AML-193 (cell line): ENCODE data around the gene LIPT2.
A peak's percentile ranks its signal among the peaks of the same experiment; 100 is the strongest.

Experiments
- DNase-seq, 2 experiments: peaks; one replicate each; lab custom pipeline; 2025; lab: John Stamatoyannopoulos, UW

The LIPT2 gene

DNA sequence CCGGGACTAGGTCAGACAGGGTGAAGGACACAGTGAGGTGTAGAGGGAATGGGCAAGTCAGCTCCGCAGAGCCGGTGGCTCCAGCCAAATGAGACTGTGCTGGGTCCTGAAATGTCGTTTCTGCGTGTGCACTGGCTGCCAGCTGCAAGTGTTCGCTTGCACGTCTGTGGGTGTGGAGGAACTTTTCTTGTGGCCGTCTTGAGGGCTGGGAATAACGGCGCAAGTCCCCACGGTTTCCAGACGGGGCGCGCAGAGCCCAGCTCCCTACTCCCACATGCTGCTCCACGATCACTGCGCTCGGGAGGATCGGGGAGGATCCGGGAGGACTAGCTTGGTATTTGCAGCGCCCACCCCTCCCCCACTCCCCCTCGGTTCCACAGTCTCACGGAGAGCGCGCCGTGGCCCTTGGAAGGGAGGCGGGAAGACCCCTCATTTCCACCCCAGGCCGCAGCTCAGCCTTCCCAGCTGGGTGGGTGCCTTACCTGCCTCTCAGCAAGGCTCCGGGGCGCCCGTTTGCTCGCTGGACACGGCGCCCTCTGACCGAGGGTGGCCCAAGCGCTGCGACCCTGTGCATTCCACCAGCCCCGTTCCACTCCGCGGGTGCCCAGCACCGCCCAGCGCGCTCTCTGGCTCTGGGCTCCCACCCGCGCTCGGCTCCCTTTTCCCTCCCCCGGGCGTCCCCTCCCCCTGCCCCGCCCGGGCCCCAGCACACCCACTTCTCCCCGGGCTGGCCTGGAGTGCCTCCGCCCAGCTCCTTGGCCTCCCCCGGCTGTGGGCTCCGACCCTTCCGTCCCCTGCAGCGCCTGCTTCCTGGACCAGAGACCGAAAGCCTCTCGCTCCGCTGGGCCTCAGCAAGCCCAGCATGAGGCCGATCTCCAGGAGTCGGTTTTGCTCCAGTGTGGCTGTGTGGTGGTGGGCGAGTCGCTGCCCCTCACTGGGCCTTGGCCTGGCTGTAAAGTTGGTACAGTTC is 26.3 kb downstream of the LIPT2 start, which contains the start of gene KCNE3:
Gene KCNE3 (minus strand): TSS at position 634 of the 970 bp plus-strand sequence. CDS start 9,986 bp downstream, outside the sequence.
- DNase-seq, result no peak

DNA sequence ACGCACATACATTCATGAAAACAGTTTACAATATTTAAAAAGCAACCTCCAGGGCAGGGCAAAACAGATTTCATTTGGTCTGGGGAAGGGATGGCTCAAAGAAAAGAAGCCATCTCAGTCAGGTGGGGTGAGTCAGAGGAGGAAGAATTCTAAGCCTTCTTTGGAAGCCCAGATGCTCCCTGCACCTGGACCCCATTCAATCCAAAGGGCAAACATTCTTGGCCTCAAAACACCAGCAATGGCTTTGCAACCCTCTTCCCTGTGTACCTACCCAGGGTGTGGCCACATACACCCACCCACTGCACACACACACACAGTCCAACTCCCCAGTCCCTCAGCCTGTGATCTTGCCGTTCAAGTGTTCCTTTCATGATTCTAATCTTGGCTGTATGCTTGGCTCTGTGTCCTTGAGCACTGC is 28.2 kb downstream of the LIPT2 start:
- no peak for DNase-seq

DNA sequence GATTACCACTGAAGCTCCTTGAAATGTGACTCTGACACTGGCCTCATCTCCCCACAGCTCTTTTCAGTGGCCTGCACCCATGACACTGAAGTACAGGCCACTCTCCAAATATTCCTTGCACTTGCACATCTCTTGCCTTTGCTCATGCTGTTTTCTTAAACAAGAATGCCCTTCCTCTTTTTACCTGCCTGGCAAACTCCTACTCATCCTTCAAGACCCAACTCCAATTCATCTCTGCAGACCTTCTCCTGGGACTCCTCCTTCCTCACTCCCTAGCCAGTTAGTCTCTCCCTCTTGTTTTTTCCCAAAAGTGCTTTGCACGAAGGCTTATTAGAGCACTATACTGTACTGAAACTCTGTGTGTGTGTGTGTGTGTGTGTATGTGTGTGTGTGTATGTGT is 28.8 kb downstream of the LIPT2 start:
- no peak for DNase-seq

DNA sequence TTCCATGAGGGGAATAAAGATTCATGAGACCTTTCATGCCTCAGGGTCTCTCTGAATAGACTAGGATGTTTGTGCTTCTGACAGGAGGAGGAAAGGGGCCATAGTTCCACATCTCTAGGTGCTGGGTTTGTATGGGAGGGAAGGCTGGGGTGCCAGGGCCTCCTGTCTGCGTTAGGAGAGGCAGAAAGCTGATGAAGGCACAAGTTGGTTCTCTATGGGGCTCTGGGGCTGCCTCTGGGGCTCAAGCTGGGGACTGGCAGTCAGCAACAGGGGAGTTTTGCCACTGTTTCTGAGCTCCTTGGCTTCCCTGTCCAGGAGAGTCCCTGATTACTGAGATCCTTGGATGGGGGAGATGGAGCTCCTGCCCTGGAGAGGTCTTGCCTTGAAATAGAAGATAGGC is 30.3 kb downstream of the LIPT2 start:
- DNase-seq, result no peak

DNA sequence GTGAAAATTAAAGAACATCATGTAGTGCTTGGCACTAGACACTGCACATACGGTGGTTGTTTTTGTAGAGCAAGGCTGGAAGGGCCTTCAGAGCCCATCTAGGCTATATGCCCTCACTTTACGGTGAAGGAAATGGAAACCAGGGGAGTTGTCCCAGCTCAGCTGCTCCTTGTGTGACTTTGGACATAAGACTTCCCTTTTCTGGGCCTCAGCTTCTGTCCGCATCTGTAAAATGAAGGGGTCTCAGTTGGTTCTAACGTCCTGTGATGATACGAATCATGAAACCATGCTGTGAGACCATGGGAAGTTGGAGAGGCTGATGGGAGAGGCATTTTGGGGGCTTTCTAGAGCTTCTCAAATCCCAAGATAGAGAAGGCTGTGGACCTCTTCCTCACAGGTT is 30.9 kb downstream of the LIPT2 start:
- peak in 1 of 2 experiments; percentile 11 for DNase-seq

DNA sequence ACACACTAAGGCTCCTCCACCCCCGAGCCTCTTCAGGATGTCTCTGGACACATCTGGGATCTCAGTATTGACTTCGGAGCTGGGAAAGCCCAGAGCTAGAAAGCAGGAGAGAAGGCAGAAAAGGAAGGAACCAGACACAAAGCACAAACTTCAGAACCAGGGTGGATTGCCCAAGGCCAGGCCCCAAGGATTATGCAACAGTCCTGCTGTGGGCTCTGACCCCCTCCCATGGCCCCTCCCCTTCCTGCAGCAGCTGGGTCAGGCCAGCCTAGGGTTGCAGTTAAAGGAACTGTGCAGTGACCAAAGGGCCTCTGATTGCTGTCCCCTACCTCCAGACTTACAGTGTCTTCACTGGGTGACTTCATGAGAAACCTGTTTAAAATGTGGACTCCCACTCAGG is 31.5 kb downstream of the LIPT2 start:
- DNase-seq, result peak; percentile 89 to 90

DNA sequence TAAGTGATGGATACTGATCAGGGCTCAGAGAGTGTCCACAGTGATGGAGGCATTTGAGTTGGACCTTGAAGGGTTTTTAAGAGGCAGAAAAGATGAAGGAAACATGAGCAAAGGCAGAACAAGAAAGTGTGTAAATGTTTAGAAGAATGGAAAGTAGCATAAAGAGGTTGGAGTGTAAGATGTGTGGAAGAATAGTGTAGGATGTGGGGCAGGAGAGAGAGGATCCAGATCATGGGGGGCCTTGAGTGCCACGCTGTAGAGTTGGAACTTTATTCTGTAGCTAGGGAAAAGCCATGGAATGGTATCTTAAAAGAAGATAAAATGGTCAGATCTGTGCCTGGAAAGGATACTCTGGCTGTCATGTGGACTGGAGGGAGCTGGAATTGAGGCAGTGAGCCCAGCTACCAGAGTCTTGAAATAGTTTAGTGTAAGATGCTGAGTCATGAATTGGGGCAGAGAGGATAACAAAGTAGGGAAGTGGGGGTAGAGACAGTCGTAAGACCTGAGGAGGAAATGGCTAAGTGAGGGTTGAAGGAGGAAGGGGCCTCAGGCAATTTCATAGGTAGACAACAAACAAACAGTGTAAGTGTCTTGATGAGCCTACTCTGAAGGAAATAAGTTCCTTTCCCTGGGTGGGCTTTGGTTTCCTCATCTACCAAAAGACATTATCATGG is 32.9 kb downstream of the LIPT2 start:
- peak; percentile 82 to 85 for DNase-seq

DNA sequence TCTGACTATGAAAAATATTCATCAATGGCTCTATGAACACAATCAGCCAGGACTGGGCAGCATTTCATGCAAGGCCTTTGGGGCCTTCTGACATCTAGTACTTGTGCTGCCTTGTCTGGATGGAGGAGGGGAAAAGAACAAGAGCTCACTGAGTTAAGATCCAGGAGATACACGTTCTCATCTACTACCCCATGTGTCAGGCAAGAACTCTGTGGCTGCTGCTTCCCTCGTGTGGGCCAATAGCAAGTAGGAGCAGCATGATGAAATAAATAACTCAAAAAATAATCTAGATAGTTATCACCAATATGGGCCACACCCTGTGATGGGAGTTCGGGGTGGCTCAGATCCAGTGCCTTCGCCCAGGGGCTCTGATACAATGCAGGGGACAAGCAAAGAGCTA is 33.5 kb downstream of the LIPT2 start:
- DNase-seq, result no peak

DNA sequence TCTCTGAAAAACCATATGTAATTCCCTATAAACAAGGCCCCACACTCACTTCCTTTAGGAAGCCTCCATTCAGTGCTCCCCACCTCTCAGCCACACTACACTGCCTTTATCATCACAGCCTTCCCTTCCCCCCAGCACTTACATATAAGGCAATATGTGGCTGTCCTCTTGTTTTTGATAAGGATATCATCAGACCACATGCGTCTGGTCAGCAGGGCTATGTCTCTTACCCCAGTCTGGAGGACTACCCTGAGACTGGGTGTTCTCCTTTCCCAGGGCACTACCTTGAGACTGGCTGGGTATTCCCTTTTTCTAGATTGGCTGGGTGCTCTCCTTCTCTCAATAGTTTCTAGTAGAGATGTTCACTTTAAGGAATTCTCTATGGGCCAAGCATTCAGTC is 33.9 kb downstream of the LIPT2 start:
- no peak for DNase-seq

DNA sequence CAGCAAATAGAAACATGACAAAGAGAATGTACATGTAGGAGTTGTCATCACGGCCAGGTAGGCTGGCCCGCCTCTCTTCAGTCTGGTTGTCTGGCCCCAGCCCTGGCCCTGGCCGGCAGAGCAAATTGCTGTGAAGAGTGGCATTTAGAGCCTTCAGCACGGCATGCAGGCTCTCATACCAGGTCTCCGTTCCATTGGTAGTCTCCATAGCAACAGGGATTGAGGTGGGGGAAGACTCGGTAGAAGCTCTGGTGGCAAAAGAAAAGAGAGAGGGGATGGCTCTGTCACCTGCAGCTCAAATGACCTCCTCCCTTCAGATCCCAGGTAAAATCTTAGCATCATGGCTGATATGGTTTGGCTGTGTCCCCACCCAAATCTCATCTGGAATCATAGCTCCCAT is 36.2 kb downstream of the LIPT2 start:
- no peak for DNase-seq

DNA sequence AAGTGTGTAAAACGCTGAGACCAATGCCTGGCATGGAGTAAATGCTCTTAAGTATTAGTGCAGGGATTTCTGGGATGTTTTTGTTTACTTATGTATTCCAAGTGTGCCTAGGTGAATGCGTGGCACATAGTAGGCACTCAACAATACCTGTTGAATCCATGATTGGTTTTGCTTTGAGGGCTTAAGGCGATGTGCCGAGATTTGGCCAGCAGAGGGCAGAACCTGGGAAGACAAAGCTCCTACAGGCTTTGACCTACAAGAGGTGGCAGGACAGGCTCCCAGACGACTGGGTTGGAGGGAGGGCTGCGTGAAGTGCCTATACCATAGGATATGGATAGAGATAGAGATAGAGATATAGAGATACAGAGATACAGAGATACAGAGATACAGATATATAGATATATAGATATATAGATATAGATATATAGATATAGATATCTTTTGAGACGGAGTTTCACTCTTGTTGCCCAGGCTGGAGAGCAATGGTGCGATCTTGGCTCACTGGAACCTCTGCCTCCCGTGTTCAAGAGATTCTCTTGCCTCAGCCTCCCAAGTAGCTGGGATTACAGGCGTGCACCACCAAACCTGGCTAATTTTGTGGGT is 40.0 kb downstream of the LIPT2 start:
- peak; percentile 51 to 65 for DNase-seq

DNA sequence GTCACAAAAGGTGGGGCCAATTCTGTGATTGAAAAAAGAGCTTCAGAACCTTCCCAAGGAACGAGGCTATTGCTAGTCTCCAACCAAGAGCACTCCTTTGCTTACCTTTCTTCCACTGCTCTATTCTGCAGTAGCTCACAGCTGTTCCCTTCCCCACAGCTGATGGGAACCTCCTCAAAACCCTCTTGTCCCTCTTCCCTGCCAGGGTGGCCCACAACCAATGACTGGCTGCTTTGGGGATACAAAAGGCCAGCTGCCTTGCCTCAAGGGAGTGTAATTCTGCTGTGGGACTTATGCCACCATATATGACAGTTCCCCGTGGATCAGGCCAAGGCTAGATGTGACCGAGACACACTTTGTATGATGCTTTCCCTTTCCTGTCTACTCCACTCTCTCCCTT is 41.2 kb downstream of the LIPT2 start:
- DNase-seq, result no peak

DNA sequence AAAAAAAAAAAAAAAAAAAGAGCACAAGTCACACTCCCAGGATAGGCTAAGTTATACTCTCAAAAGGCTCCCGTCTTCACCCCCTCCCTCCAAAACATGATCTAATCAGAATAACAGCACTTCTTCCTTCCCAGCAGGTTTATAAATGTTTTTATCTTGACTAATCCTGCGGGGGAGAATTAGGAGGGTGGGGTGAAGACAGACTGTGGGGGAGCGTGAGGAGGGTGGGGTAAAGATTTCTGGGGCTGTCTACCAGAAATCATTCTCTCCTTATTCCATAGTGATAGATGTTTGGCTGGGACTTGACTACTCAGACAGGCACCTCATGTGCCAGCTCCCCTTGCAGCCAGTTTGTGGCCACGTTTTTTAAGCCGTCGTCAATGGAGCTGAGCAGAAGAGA is 43.2 kb downstream of the LIPT2 start:
- DNase-seq, result no peak

DNA sequence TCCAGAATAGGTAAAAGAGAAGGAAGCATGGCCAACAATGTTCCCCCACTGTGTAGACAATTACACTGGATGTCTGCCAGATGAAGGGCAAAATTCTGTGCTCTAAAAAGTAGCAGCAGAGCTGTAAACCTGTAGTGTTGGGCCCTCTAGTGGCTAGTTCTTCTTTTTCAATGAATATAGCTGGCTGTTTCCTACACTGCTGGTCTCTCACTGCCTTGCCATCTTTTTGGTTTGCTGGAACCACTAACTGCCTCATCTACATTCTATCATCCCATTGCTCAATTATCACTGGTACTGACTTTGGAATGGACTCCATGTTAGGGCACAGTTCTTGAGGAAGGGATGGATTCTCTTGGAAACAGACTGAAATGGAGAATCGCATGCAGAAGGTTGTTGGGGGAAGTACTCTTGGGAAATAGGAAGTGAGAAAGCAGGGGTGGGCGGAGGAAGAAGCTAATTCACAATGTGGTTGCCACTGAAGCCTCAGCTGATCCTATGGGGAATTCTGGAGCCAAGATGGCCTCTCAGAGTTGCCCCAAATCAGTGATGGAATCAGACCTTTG is 44.1 kb downstream of the LIPT2 start:
- DNase-seq, result peak; percentile 90 to 91

DNA sequence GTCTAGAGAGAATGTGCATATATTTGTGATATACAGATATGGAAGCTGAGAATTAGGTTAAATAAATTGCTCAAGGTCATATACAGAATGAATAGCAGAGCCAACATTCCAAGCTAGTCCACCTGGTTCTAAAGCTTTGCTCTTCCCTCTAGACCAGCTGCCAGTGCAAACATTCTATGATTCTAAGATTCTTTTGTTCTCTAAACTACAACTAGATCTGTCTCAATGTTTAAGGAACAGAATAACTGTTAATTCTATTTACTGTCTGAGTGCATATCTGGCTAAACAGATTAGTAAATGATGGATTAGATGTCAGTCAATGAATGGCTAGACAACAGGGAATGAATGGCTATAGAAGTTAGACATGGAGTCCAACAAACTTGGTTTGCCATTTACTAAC is 45.8 kb downstream of the LIPT2 start:
- DNase-seq, result no peak

DNA sequence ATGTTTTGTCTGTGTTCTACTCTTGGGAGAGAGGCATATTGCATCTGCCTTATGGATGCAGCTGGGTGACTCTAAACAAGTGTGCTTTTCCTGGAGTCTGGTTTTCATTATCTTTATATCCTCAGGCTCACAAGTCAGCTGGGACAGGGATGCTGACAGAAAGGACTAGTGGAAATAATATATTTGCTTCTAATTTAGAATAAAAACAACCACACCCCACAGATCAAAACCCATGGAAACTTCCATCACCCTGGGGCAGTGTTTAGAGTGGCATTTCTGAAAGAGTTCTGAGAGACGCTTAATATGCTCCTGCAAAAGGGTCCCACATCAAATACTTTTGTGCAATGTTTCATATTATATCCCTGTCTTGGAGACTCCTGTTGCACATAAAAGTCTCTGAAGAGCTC is 47.0 kb downstream of the LIPT2 start:
- DNase-seq, result no peak

DNA sequence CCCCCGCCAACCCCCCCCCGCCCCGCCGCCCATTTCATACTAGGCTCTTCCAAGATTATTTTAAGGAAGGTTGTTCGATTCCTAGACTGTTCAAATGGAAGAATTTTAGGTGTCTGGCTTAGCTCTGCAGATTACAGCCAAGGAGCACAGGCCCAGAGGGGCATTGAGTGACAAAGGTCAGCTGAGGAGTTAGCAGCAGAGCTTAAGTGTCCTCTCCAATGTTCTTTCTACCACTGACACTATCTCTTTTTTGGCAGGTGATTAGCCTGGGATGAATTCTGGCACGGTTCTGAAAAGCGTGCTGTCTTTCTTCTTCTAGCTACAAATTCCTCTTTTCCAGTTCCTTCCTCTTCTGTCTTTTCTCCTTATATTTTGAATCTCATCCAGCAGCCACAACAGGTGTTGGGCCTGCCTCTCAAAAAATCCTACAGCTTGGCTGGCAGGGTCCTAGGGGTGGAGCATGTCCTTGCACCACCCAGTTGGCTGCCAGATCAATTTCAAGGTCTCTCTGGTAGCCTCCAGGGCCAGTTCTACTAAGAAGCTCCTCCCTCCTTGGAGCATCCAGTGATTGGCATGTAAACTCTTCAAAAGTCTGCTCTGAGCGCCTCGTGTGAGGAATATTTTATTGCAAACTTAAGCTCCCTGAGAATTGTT is 49.2 kb downstream of the LIPT2 start:
- DNase-seq, result no peak

DNA sequence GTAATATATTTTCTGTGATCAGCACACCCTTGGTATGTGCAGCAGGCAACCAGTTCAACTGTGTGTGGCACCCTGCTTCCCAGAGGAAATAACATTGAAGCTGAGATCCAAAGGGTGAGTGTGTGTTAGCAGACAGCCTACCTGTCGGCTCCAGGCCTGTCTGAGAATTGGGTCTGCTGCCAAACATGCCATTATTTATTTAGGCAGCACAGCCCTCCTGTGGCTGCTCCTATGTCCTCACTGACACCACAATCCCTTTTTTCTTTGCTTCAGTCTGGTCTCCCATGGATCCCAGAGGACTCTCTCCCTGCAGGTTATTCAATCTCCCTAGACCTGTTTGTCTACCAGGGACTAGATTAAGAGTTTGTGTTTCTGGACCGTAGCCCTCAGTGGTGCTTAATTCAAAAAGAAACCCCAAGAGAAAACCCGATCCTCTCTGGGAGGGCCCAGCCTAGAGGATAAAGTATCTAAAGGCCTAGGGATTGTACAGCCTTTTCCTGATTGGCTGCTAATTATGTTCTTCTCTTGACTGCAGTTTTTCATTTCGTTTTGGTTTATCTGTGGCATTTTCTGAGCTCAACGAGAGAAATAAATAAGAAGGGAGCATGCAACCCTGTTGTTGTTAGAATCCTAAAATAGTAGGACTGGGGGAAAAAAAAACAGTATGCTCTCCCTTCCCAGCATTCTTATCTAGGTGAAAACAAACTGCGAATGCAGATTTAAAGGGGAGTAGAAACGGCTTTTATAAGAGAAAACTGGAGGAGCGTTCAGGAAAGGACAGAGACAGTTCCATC is 50.3 kb downstream of the LIPT2 start:
- DNase-seq, result no peak

DNA sequence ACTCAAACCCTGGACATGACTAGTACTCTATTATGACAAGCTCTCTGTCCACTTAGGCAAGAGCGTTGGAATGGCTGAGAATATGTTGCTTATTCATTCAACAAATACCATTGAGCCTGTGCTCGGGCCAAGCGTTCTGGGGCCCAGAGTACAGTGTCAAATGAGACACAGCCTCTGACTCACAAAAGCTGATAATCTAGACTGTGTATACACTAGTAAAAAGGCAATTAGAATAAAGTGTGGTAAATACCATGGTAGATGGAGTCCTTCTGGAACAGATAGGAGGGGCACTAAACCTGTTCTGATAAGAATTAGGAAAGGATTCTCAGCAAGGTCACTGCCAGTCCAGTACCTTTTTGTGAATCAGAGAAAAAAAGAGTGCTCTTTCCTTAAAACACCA is 50.9 kb downstream of the LIPT2 start:
- no peak for DNase-seq
